OCI-M2 (cell line): ENCODE measurements around the gene PAGE2B.

Source experiments
- DNase-seq: peaks from one replicate; lab custom pipeline; 2025; ENCODE audit not compliant: unreplicated experiment; lab: John Stamatoyannopoulos, UW

The PAGE2B gene

DNA sequence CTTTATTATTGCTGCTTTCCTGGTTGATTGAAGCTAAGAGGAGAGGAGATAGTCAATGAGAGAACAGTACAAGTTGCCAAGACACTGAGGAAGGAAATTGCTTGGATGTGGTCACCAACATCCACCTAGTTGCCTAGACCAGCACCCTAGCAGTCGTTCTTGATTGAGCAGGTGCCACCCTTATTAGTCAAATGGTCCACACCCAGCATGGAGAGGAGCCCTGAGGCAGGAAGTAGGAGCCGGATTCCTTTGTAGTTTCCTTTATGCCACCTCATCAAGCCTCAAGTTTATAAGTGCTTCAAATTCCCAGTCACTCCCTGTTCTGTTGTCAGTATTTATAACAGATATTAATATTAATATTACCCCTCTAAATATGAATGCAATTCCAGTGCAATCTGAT is 33.1 kb downstream of the PAGE2B start:
- DNase-seq, result no peak

DNA sequence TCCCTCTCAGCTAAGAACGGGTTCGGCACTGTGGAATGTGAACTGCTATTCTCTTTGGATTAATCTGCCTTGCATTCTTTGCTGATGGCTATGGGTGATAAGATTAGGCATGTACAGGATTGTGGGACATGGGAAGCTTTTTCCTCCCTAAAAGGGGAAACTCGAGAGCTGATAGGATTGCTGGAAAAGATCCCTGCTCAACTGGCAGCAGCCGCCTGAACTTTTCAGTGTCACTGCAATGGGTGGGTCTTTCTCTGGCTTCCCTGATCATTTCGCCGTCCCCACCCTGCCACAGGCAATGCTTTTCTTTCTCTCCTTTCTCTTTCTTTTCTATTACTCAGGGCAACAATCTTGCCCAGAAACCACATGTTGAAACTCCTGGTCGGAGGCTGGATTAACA is 34.5 kb downstream of the PAGE2B start:
- no peak for DNase-seq

DNA sequence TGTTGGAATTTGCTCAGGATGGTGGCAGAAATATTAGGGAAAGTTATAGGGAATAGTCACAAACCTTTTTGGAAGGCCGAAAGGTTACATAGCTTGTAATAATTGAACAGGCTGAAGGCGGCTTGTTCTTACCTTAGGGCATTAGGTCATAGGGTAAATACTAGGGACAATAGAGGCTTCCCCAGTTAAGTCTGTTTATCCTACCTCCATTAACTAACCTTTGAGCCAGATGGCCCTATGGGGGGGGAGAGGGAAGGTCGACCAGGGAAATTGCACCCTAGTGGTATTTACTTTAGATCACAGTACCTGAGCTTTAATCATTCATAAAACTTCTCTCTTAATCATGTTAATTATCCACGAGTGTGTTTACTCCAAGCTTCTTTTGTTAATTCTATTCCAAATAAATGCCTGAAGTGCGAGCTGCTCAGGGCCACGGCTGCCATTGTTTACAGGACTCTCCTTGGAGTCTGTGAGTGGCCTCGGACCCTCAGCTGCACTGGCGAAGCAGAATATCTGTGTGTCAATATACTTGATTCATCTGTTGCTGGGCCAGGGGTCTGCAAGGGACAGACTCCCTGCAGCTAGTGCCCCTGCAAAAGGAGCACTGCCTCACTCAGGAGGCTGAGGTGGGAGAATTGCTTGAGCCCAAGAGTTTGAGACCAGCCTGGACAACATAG is 36.9 kb downstream of the PAGE2B start:
- DNase-seq, result no peak

DNA sequence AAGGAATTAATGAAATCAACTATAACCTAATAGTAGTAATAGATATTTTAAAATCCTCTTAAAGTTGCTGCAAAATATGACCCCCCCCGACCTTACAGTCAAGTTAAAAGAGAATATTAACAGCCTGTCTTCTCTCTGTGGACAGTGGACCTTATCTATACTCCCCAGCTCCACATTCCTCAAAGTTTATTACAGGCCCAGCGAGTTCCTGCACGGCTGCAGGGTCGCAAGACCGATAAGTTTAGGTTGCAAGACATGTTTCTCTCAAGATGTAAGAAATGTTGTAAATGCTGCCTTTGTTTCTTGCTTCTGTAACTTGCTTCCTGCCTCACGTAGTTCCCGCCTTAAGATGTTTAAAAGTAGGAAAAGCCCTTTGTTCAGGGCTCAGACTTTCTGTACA is 41.8 kb downstream of the PAGE2B start:
- peak; percentile 25 for DNase-seq

DNA sequence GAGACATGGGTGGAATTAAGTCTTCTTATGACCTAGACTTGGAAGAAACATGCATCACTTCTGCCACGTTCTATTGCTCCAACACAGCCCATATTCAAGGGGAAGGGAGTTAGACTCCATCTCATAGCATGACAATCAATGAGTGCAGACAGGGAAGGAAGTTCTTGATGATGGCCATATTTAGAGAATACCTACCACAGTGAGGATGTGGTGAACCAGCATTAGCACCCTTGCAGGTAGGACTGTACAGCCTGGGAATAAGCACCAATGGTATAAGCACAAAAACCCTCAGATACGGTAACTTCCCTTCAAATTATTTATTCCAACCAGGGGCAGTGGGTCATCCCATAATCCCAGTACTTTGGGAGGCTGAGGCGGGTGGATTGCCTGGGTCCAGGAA is 43.7 kb downstream of the PAGE2B start:
- no peak for DNase-seq

DNA sequence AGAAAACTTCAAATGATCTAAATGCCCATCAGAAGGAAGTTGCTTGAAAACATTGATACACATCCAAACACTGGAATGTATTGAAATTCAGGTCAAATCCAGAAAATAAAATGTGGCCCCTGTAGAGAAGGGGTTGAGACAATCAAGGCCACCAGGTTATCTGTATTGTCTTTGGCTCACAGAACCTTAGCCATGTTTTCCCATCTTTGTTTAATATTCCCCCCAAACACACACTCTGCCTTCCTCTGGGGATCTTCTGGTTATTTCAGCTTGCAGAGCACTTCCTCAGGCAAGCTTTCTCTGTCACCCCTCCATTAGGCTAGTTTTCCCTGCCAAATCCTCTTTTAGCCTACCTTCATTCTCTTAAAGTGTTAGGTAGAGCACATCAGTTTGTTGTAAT is 44.4 kb downstream of the PAGE2B start:
- no peak for DNase-seq

DNA sequence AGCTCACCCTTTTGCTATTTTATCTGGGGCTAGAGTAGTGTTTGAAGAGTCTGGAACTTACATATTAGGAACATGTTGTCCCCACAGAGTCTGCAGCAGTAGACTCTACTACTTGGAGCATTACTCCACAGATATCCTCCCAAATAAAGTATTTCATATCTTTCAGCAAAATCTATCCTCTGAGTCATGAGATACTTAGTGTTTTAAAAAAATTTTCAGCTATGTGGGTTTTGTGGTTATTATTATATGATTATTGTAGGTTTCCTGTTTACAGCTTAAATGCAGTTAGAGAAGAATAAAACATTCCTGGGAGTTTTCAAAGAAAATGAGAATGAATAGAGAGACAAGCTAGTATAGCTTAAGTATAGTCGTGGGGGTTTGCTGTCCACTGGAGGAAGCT is 44.9 kb downstream of the PAGE2B start:
- no peak for DNase-seq

DNA sequence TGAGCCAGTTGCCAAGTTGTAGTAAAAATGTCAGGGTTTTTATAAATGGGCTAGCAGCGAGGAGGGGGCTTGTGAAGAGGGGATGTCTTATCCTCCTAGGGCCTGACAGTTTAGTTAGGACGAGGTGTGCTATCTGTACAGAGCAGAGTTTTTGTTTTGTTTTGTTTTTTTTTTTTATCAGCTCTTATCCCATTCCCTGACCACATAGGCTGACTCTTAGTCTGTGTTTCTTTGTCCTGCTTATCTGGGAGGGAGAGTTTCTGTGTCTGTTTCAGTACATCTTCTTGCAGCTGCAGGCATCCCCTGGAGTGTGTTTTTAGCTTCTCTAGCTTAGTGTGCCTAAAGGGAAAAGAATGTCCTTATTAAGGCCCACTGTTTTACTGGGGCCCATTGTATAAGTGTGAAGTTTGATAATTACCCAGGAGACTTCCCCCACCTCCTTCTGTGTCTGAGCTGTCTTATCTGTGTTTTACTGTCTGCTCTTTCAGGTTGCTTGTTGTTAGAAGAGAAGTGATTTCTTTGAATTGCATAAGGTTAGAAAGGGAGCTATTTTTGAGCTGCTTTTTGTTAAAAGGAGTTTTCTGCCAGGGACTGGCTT is 46.0 kb downstream of the PAGE2B start:
- DNase-seq, result peak; percentile 73

DNA sequence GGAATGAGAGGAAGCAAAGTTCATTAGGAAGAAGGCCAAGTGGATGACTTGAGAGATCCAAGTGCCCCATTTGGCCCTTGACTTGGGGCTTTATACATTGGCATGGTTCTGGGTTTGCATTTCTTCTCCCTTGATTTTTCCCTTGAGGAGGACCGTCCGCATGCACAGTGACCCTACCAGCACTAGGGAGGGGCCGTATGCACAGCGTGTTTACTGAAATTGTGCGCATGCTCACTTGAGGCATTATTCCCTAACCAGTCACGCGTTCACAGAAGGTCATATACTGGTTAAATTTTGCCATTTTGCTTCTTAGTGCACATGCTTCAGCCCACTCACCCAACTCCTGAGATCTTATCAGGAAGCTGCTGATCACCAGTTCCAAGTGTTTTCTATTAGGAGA is 49.1 kb downstream of the PAGE2B start:
- no peak for DNase-seq

DNA sequence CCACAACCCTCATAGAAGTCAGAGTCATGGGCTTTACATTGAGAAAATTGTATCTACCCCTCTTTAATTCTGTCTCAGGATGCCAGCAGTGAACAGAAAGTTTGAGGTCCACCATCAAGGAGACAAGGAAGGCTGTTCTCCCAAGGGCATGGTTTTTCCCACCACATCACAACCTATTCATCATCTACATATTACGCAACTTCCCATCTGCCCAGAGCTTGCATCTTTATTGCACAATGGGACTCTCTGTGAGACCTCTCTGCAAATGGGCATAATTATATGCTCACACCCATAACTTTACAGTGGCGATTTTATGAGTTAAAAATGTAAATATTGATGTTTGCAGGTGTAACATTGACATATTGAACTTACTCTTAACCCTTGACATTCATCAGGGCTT is 52.9 kb downstream of the PAGE2B start:
- DNase-seq, result no peak
